NCI-H187 (cell line): Measurements from ENCODE around the gene SLC7A5.
"Not testable (repeated sequence)": the region's sequence is repeated elsewhere in the genome, so short reads cannot be mapped to it uniquely, and the experiment has no call there.

Experiments
- DNase-seq, 2 experiments: peaks; one replicate each; lab custom pipeline; 2025; lab: John Stamatoyannopoulos, UW

SLC7A5 gene

GRCh38 chr16:87794485-87795078 lies 74.7 kb downstream of the SLC7A5 start:
- DNase-seq, result no peak

GRCh38 chr16:87792205-87792565 lies 77.1 kb downstream of the SLC7A5 start:
- no peak for DNase-seq

GRCh38 chr16:87791295-87792204 lies 77.8 kb downstream of the SLC7A5 start:
- no peak for DNase-seq

GRCh38 chr16:87790292-87791100 lies 78.8 kb downstream of the SLC7A5 start:
- DNase-seq, result no peak

- no peak for DNase-seq
Observed at GRCh38 chr16:87789437-87790291, 79.6 kb downstream of the SLC7A5 start.

GRCh38 chr16:87788730-87789436 lies 80.4 kb downstream of the SLC7A5 start:
- not testable (repeated sequence) for DNase-seq

GRCh38 chr16:87787451-87788091 lies 81.7 kb downstream of the SLC7A5 start:
- DNase-seq, result not testable (repeated sequence)

GRCh38 chr16:87784812-87785211 lies 84.5 kb downstream of the SLC7A5 start:
- DNase-seq, result no peak

- DNase-seq, result no peak
Observed at GRCh38 chr16:87782033-87782432, 87.3 kb downstream of the SLC7A5 start.

- no peak for DNase-seq
Observed at GRCh38 chr16:87780385-87780989, 88.8 kb downstream of the SLC7A5 start.
